Left lung (tissue), 10 donors: Measurements from ENCODE around the gene MAN1A2. TPM values are rescaled to one million over a fixed set of nuclear protein-coding genes. Genes with fewer than 3 reads are reported as not detected.

Experiments
- ATAC-seq: fragments of 200-7000 bp; cut with Tn5 transposase; one replicate; pipeline ENCODE4 v1.9.1; 2020; ENCODE audit warnings: moderate library complexity
- DNase-seq, 4 donors: peaks; one replicate each; pipeline ENCODE4 v3.0.0-alpha.2; 2013 to 2020
- H3K27ac ChIP-seq, 2 donors: fragments of 200-600 bp; sonication (generic) in 1 of 2; one replicate each; pipeline versions ENCODE4 v1.5.0 to v1.8.0; 2020 to 2021
- H3K27me3 ChIP-seq, 2 donors: fragments of 200-600 bp; sonication (generic) in 1 of 2; one replicate each; pipeline versions ENCODE4 v1.5.0 to v1.8.0; 2020 to 2021
- H3K36me3 ChIP-seq, 2 donors: fragments of 200-600 bp; sonication (generic) in 1 of 2; one replicate each; pipeline versions ENCODE4 v1.5.0 to v1.8.0; 2020 to 2021
- H3K4me1 ChIP-seq, 2 donors: fragments of 200-600 bp; one replicate each; pipeline ENCODE4 v1.8.0; 2021
- H3K4me3 ChIP-seq, 2 donors: fragments of 200-600 bp; sonication (generic) in 1 of 2; one replicate each; pipeline versions ENCODE4 v1.5.0 to v1.8.0; 2020 to 2021; ENCODE audit warnings: mild to moderate bottlenecking in 1 of 2
- H3K9me3 ChIP-seq, 2 donors: fragments of 200-600 bp; sonication (generic) in 1 of 2; one replicate each; pipeline versions ENCODE4 v1.5.0 to v1.8.0; 2020 to 2021
- CTCF ChIP-seq, 2 donors: fragments of 200-600 bp; sonication (generic) in 1 of 2; IDR thresholded peaks; one replicate each; pipeline versions ENCODE4 v1.5.0 to v1.8.0; 2021; ENCODE audit warnings: antibody characterized with exemption in 2 of 2
- intact Hi-C, 2 donors: fragments of 100-400 bp; cut with DNase I; formaldehyde crosslinking; loops; one replicate each; pipeline versions ENCODE4 v1.11.2 to v1.14.2; 2022
- polyA plus RNA-seq, 6 donors: library from polyadenylated mRNA; unstranded; fragments of 120-200 nt; gene quantifications; one replicate each; pipeline ENCODE4 v1.2.1, GENCODE V29; 2013; ENCODE audit not compliant: insufficient read length in 6 of 6
- total RNA-seq, 2 donors: library from RNA; stranded (reverse); fragmentation: NEBNext Ultra II Directional; extraction: Animal tissue kit (Norgen Biotek cat#: 25700); gene quantifications; one replicate each; pipeline ENCODE4 v1.2.1, GENCODE V29; 2021
- donor health status: DM: no; HTN: yes; CAD: no.
- donor health status: DM: no; HTN: no; CAD: no.

Gene MAN1A2
- total and polyA plus RNA-seq, 8 donors = 31.8 to 49.4 (median 34.6) TPM

DNA sequence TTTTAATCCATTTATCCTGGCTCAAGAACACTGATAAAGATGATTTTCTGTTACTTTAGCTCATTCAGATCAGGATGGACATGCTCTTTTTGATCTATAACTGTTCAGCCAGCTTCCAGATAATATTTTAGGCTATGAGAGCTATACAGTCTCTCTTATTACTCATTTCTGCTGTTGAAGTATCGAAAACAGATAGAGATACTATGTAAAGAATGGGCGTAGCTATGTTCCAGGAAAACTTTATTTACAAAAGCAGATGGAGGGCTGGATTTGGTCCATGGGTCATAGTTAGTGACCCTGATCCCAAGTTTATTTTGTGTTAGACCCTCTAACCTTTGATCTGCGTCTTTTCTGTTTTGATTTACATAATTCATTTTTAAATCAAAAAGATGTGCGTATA, 159.8 kb downstream of the MAN1A2 start:
- no peak for DNase-seq
- Histone ChIP-seq H3K4me3 (no peak overlapping the region), H3K4me1 (no peaks in the 10 kb centered on the region), H3K27me3 (no peaks in the 10 kb centered on the region), H3K9me3 (no peaks in the 10 kb centered on the region), H3K36me3 (no peaks in the 10 kb centered on the region), H3K27ac (no peak overlapping the region)
- TF ChIP-seq CTCF (IDR thresholded peaks at IDR 0.05) = no peak
- intact Hi-C loops = no loop called here
- no peak for ATAC-seq

DNA sequence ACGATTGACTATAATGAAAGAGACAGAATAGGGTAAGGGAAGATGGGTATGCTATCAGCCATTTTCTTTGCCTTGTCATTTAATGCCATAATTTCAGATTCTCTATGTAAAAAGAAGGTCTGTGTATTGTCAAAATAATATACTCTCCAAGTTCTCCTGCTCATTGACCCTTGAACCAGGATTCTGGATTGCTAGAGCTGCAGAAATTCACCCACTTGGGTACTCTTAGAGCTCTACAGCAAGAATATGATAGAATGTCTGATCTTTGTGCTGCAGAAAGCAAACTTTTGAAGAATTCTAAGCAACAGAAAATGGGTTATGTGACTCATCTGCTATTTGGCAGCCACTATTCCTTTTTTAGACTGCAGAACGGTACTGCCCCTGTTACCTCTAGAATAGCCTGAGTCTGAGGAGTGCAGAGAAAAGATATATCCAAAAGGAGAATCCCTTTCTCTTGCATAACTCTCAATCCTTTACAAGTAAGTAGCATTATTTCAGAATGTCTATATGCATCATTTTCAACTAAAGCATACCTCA, 160.4 kb downstream of the MAN1A2 start:
- ATAC-seq = no peak

GRCh38 chr1:117529683-117530082, 162.4 kb downstream of the MAN1A2 start:
- Histone ChIP-seq H3K9me3 (no peaks in the 10 kb centered on the region), H3K4me3 (no peak overlapping the region), H3K4me1 (no peaks in the 10 kb centered on the region), H3K27ac (no peak overlapping the region), H3K36me3 (no peaks in the 10 kb centered on the region), H3K27me3 (no peaks in the 10 kb centered on the region)
- DNase-seq (no peak), ATAC-seq (no peak)
- TF ChIP-seq CTCF (IDR thresholded peaks at IDR 0.05) = no peak
- intact Hi-C loops = loop anchor here in 1 of 2 donors (5.0 to 10.0 kb wide), 2 partner anchors 143 to 365 kb away; no protein-coding TSS in a partner anchor

More for the DNA sequence above, 160.4 kb downstream of the MAN1A2 start:
- Histone ChIP-seq H3K9me3 (no peaks in the 10 kb centered on the region), H3K27me3 (no peaks in the 10 kb centered on the region), H3K27ac (no peak overlapping the region), H3K4me3 (no peak overlapping the region), H3K36me3 (no peaks in the 10 kb centered on the region), H3K4me1 (no peaks in the 10 kb centered on the region)
- DNase-seq = no peak
- no peak for TF ChIP-seq CTCF (IDR thresholded peaks at IDR 0.05)
- intact Hi-C loops = no loop called here

- no peaks in the 10 kb centered on the region for H3K36me3 ChIP-seq
- no peaks in the 10 kb centered on the region for H3K9me3 ChIP-seq
- H3K4me1 ChIP-seq = no peaks in the 10 kb centered on the region
- DNase-seq = no peak
- intact Hi-C loops = loop anchor here in 1 of 2 donors (5.0 to 10.0 kb wide), 2 partner anchors 141 to 364 kb away; no protein-coding TSS in a partner anchor
- no peaks in the 10 kb centered on the region for H3K27me3 ChIP-seq
- H3K4me3 ChIP-seq = no peak overlapping the region
- no peak for ATAC-seq
- H3K27ac ChIP-seq = no peak overlapping the region
- TF ChIP-seq CTCF (IDR thresholded peaks at IDR 0.05) = no peak
Measured at GRCh38 chr1:117531222-117531621, 164.0 kb downstream of the MAN1A2 start.

GRCh38 chr1:117534995-117535467, 167.8 kb downstream of the MAN1A2 start:
- peak; percentile 93 for ATAC-seq
- intact Hi-C loops = loop anchor here in 1 of 2 donors (5.0 to 10.0 kb wide), 2 partner anchors 137 to 360 kb away; no protein-coding TSS in a partner anchor
- H3K27me3 ChIP-seq = no peaks in the 10 kb centered on the region

More at GRCh38 chr1:117534995-117535467, 167.8 kb downstream of the MAN1A2 start:
- no peak overlapping the region for H3K27ac ChIP-seq
- H3K4me1 ChIP-seq = peaks cover 0 to 4% of the 10 kb centered on the region in 2 donors
- DNase-seq = peak in 2 of 4 donors; percentile 50 to 60
- H3K36me3 ChIP-seq = no peaks in the 10 kb centered on the region
- TF ChIP-seq CTCF (IDR thresholded peaks at IDR 0.05) = peak; percentile 40 to 57
- H3K9me3 ChIP-seq = no peaks in the 10 kb centered on the region
- H3K4me3 ChIP-seq = no peak overlapping the region
